HepG2 (cell line): ENCODE results near the gene PIGN.

Experiments used
- BHLHE40 ChIP-seq: IDR thresholded peaks from 2 replicates; pipeline ENCODE4 v1.6.1; 2011; ENCODE audit warnings: low read length, improper control_type of control experiment
- CTCF ChIP-seq: sonication (generic); formaldehyde crosslinking; IDR thresholded peaks from 2 replicates; pipeline ENCODE4 v1.5.0; 2020; ENCODE audit warnings: mild to moderate bottlenecking, missing genetic modification reagents, moderate library complexity
- ESRRA ChIP-seq: sonication (generic); formaldehyde crosslinking; IDR thresholded peaks from 2 replicates; pipeline ENCODE4 v1.5.1; 2020; ENCODE audit warnings: mild to moderate bottlenecking, low read depth, missing genetic modification reagents
- MXI1 ChIP-seq: IDR thresholded peaks from 3 replicates; pipeline ENCODE4 v1.6.1; 2012; ENCODE audit warnings: low read depth, low read length, inconsistent platforms, borderline replicate concordance
- PCBP1 ChIP-seq: fragments of 200-400 bp; formaldehyde crosslinking; IDR thresholded peaks from 2 replicates; pipeline ENCODE4 v1.6.1; 2017; ENCODE audit warnings: mild to moderate bottlenecking, low read depth, low read length, borderline replicate concordance
- RFX5 ChIP-seq: IDR thresholded peaks from 2 replicates; pipeline ENCODE4 v1.6.1; 2011; ENCODE audit warnings: low read depth, low read length, improper control_type of control experiment
- SIX1 ChIP-seq: sonication (generic); formaldehyde crosslinking; IDR thresholded peaks from 2 replicates; pipeline ENCODE4 v1.4.0; 2020; ENCODE audit warnings: missing genetic modification reagents, borderline replicate concordance
- SP1 ChIP-seq, 2 experiments: fragments of 450-650 bp in 1 of 2; sonication (generic) in 1 of 2; formaldehyde crosslinking in 1 of 2; IDR thresholded peaks; 2 replicates each; pipeline versions ENCODE4 v1.4.0 to v1.6.1; 2016 to 2020; ENCODE audit warnings: missing genetic modification reagents in 1 of 2
- TAF1 ChIP-seq: sonication (generic); formaldehyde crosslinking; IDR thresholded peaks from 2 replicates; pipeline ENCODE4 v1.4.0; 2020; ENCODE audit warnings: missing genetic modification reagents
- TBP ChIP-seq: sonication (generic); formaldehyde crosslinking; IDR thresholded peaks from 2 replicates; pipeline ENCODE4 v1.5.0; 2020; ENCODE audit warnings: missing genetic modification reagents
- ZNF124 ChIP-seq: sonication (generic); formaldehyde crosslinking; IDR thresholded peaks from 2 replicates; pipeline ENCODE4 v1.4.0; 2020; ENCODE audit warnings: missing genetic modification reagents
- ZNF639 ChIP-seq: conservative IDR thresholded peaks from 2 replicates; pipeline ENCODE4 v1.6.1; 2018; ENCODE audit warnings: missing genetic modification reagents

- TF ChIP-seq RFX5 (no peak), ZNF124 (CRISPR knock-in tag) (no peak), TAF1 (CRISPR knock-in tag) (no peak), SIX1 (CRISPR knock-in tag) (no peak), BHLHE40 (no peak), TBP (CRISPR knock-in tag) (no peak), ZNF639 (CRISPR knock-in tag) (no peak), CTCF (CRISPR knock-in tag) (no peak), MXI1 (no peak), PCBP1 (no peak), SP1 (IDR thresholded peaks at IDR 0.05) (no peak), SP1 (CRISPR knock-in tag; IDR thresholded peaks at IDR 0.05) (no peak), ESRRA (CRISPR knock-in tag) (no peak)
Observed at GRCh38 chr18:62170857-62171256, 16.0 kb downstream of the PIGN start.
